HG03342 (cell line): ENCODE measurements around the gene IGSF3.

ENCODE experiments used
- ATAC-seq: cut with Tn5 transposase; IDR thresholded peaks from one replicate; pipeline ENCODE4 v1.9.1; 2021; ENCODE audit warnings: mild to moderate bottlenecking, moderate library complexity; ENCODE audit not compliant: unreplicated experiment

Gene IGSF3

GRCh38 chr1:116667575-116668105 is at the start of gene IGSF3:
Gene IGSF3, minus strand, starts transcription at chr1:116667733. Its CDS starts 1,407 bp downstream, at chr1:116666326.
- no peak for ATAC-seq

GRCh38 chr1:116717318-116717717 is 49.8 kb upstream of the IGSF3 start:
- no peak for ATAC-seq

DNA sequence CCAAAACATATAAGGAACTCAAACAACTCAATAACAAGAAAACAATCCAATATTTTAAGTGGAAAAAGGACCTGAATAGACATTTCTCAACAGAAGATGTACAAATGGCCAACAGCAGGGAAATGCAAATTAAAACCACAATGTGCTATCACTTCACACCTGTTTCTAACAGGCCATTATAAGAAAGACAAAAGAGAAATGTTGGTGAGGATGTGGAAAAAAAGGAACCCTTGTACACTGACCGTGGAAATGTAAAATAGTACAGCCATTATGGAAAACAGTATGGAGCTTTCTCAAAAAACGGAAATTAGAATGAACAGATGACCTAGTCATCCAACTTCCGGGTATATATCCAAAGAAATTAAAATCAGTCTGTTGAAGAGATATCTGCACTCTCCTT is 48.9 kb upstream of the IGSF3 start:
- no peak for ATAC-seq

DNA sequence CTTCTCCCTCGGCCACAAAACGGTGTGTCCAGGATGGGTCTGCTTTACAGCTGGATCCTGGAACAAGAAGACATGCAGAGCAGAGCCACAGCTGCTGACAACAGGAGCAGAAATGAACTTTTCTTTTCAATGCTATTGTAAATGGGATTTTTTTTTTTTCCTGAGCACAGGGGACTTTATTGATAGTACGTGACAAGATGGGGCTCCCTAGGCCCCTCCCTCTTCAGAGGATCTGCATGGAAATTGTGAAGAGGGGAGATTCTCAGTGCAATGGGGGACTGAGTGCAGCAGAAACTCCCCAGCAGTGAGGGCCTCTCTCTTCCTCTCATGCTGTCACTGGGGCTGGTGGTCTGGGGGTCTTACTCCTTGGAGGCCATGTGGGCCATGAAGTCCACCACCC is 45.9 kb upstream of the IGSF3 start:
- ATAC-seq: no peak

DNA sequence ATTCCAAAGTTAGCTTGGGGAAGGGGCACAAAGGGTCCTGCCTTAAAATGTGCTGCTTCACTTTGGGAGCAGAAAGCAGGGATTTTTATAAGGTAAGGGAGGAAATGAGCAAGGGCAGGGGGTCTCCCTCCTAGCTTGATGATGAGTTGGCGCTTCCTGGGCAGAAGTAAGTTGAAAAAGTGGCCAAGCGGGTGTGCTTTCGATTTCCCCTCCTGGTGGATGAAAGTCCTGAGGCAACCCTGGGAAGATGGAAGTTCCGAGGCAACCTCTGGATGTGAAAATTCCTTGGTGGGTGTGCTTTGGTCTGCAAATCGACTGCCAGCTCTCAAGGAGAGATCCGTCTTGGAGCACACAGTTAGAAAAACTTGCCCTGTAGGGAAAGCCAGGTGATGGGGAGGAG is 45.0 kb upstream of the IGSF3 start:
- ATAC-seq: no peak

- no peak for ATAC-seq
Measured at GRCh38 chr1:116711263-116711840, 43.8 kb upstream of the IGSF3 start.

DNA sequence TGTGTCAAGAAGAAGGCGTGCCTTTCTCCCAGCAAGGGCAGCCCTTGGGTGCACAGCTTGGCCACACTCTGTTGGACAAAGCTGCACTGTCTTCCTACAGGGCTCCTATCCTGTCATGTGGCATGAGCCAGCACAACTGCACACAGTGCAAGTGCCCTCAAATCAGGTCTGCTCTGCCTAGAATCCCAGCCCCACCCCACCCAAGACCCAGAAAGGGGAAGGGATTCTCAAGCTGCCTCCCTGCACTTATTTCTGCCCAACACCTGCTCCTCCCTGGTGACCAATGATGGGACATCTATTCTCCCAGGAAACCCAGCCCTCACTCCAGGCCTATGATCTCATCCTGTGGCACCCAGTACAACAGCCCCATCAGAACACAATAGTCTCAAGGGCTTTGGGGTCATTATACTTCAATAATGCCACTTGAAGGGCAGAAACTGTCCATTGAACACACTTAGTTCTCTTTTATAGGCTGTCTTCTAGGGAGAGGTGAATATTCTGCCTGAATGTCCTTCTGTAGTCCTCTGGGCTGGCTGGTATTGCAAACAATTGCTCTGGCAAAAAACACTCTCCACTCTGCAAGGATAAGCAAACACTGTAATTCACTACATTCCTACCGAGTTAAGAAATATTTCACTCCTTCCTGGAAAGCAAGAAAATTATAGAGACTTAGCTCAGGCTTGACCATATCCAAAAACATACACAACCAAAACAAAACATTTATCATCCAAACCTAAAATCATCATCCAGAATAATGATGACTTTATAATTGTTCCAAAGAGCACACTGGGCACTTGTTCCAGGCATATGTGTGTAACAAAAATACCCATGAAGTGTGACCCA is 43.1 kb upstream of the IGSF3 start:
- ATAC-seq: no peak

DNA sequence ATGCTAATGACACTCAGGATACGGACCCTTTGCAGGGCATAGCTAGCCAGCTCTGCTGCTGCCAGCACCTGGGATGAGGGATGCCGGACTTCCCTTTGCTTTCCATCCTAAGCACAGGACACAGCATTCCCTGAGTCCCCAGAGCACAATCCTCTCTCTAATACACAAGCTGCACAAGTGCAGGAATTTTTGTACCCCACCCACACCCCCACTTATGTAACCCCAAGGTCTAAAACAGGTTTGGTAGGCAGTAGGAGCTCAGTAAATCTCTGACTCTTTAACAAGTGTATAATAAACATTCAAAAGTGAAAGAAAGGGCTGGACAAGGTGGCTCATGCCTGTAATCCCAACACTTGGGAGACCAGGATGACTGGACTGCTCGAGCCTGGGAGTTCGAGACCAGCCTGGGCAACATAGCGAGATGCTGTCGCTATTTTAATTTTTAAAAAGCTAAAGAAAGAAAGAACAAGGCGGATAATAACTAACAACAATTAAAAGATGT is 42.2 kb upstream of the IGSF3 start:
- no peak for ATAC-seq

DNA sequence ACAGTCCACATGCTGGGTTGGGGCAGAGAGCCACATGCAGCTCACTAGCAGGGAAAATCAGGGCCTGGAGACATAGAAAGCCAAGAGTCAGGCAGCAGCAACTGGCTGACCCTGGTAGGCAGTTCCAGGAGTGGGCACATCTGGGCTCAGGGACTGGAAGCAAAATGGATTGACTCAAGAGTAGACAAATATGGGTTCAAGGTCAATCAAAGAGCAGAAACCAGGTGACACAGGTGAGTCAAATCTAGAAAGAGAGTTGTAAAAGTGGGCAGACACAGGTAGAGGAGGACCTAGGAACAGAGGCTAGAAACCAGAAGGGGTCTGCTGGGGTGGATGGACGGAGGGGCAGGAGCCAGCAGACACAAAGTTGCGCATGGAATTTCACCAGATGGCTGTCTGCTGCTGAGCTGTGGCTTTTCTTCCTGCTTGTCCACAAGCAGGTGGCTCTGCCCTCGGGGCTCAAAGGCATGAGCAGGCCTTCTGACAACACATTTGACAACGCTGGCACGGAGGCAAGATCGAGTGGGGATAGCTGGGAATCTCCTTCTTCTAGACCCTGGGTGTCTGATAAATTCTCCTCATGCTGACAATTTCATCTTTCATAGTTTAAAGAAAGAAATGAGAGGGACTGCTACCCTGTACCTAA is 40.8 kb upstream of the IGSF3 start:
- no peak for ATAC-seq

GRCh38 chr1:116706841-116707240 is 39.3 kb upstream of the IGSF3 start:
- ATAC-seq: no peak

- no peak for ATAC-seq
Measured at GRCh38 chr1:116706123-116706522, 38.6 kb upstream of the IGSF3 start.

DNA sequence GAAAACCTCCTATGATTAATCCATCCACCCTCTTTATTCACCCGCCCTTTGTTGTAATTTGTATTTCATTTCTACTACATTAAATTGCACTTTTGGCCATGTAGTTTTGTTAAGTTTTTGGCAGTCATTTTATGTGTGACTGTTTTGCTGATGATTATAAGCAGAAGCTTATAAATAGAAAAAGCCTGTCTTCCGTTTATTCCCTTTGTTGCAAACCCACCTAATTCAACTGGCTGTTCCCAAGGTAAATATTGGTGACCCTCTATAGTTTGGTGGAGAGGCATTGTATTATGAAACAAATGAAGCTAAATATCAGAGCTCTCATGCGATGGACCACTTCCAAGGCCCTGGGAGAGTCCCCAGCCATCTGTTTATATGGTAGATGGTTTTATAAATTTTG is 36.7 kb upstream of the IGSF3 start:
- ATAC-seq: no peak

- ATAC-seq: no peak
Measured at GRCh38 chr1:116699605-116700004, 32.1 kb upstream of the IGSF3 start.

DNA sequence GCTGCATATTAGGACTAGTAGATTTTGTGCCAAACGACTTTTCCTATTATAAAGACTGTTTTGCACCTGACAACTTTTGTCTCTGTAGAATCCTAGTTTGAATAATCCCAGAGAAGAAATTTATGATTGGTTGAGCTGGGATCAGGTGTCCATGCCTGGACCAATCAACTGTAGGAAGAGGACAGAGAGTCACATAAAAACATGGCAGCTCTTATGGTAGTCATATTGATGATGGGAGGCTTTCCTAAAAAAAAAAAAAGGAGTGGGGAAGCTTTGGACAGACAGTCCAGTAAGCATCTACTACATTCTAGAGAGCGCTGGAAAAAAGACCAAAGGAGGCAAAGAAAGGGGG is 30.7 kb upstream of the IGSF3 start:
- ATAC-seq: no peak

DNA sequence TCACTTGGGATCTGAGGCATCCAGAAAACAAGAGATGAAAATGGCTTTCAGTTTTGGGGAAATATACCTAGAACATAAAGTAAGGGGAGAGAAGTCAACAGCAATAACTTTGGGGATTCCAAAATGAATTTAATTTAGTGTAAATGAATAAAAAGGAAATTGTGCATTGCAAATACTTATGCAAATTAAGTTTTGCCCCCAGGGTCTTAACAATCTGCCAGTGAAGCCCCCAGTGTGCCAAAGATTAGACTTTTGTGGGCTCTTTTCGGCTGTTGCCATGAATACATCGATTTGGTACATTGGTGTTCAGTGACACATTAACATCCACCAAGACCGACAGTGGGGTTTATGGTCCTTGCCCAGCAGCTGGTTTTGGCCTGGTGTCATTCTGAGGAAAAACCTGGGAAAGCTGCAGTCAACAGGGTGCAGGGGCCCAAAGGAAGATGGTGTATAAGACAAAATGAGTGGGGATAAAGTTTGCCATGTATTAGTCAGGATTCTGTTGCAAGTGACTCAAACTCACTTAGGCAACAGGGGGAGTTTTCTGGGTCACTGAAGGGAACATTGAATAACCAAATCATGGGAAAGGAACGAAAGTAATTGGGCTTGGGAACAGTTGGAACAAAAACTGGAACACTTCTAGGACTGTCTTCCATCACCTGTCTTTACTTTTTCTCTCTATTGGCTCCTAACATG is 30.2 kb upstream of the IGSF3 start:
- ATAC-seq: no peak

DNA sequence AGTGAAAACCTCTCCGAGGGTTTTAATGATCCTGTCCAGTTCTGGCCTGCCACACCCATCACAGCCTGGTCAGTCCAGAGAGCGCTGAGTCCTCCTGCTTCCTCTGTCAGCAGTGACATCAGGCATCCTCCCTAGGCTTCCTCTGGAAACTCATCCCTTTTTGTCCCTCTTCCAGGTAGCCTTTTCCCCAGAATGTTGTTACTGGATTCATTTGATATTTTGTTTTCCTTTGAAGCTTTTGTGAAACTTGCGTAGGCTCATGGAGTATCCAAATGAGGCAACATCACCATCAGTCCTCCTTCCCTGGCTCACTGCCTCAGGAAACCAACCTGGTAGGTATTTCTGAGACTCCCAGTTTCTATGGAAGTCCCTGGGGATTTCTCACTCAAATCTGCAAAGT is 27.0 kb upstream of the IGSF3 start:
- ATAC-seq: no peak

GRCh38 chr1:116693759-116694480 is 26.4 kb upstream of the IGSF3 start:
- no peak for ATAC-seq

- ATAC-seq: no peak
Measured at GRCh38 chr1:116692879-116693278, 25.3 kb upstream of the IGSF3 start.

DNA sequence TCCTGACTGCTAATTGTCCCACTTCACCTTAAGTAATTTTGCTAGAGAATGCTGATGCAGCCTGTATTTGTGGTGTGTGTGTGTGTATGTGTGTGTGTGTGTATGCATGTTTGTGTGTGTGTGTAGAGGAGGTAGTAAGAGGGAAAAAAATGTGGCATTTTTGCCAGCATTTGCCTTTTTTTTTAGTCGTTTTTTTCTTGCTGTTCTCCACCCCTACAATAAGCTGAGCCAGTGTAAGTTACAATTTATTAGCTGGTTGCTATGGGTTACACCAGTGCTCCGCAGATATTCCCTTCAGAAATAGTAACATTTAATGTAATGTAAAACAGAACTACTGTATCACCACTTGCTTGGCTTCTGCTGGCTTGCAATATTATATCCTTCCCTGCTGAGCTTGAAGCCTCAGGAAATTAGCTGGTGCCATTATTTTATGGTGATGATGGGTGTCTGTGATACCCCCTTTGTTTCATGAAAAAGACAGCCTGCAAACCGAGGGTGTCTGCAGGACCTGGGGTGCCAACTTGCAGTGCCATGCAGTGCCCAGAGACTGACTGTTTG is 23.4 kb upstream of the IGSF3 start:
- ATAC-seq: no peak

GRCh38 chr1:116690396-116690848 is 22.9 kb upstream of the IGSF3 start:
- ATAC-seq: no peak
